Muscle layer of colon (tissue), 2 donors: ENCODE results near the gene LRRC61.
A peak's percentile ranks its signal among the peaks of the same experiment; 100 is the strongest.

Source experiments
- H3K27ac ChIP-seq: one replicate; pipeline ENCODE4 v1.7.0; 2013; ENCODE audit warnings: low read depth, mild to moderate bottlenecking, low read length, moderate library complexity
- H3K27me3 ChIP-seq, 2 donors: one replicate each; pipeline ENCODE4 v1.7.0; 2013; ENCODE audit warnings: low read length in 2 of 2, mild to moderate bottlenecking in 2 of 2; ENCODE audit not compliant: insufficient read depth in 2 of 2, control insufficient read depth in 1 of 2
- H3K36me3 ChIP-seq: one replicate; pipeline ENCODE4 v1.7.0; 2013; ENCODE audit warnings: mild to moderate bottlenecking, low read length; ENCODE audit not compliant: insufficient read depth
- H3K4me1 ChIP-seq: one replicate; pipeline ENCODE4 v1.7.0; 2013; ENCODE audit warnings: mild to moderate bottlenecking, low read length; ENCODE audit not compliant: insufficient read depth
- H3K4me3 ChIP-seq, 2 donors: one replicate each; pipeline ENCODE4 v1.7.0; 2013; ENCODE audit warnings: low read length in 2 of 2, low read depth in 1 of 2, mild to moderate bottlenecking in 1 of 2, moderate library complexity in 1 of 2
- H3K9ac ChIP-seq: one replicate; pipeline ENCODE4 v1.7.0; 2013; ENCODE audit warnings: low read length
- H3K9me3 ChIP-seq: one replicate; pipeline ENCODE4 v1.7.0; 2013; ENCODE audit warnings: mild to moderate bottlenecking, low read length
- donor health status: abdominal sarcoma.
- donor health status: Adenocarcinoma of cecum.

LRRC61 gene

DNA sequence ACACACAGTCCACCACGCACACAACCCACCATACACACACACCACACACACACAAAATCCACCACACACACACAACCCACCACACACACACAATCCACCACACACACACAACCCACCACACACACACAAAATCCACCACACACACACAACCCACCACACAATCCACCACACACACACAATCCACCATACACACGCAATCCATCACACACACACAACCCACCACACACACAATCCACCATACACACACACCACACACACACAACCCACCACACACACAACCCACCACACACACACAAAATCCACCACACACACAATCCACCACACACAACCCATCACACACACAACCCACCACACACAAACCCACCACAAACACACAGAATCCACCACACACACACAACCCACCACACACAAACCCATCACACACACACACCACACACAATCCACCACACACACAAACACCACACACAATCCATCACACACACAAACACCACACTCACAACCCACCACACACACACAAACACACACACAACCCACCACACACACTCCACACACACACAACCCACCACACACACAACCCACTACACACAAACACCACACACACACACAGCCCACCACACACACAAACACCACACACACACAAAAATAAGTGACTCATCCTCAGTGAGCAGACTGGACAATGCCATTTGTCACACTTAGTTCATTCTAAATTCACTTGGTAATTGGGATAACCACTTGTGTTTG, 36.6 kb downstream of the LRRC61 start:
- H3K27me3 ChIP-seq, result no peaks in the 10 kb centered on the region
- no peak overlapping the region for H3K4me3 ChIP-seq
- H3K27ac ChIP-seq, result no peak overlapping the region
- H3K9ac ChIP-seq, result no peak overlapping the region
- H3K4me1 ChIP-seq, result peaks cover 15% of the 10 kb centered on the region
- no peaks in the 10 kb centered on the region for H3K36me3 ChIP-seq
- H3K9me3 ChIP-seq, result no peaks in the 10 kb centered on the region

DNA sequence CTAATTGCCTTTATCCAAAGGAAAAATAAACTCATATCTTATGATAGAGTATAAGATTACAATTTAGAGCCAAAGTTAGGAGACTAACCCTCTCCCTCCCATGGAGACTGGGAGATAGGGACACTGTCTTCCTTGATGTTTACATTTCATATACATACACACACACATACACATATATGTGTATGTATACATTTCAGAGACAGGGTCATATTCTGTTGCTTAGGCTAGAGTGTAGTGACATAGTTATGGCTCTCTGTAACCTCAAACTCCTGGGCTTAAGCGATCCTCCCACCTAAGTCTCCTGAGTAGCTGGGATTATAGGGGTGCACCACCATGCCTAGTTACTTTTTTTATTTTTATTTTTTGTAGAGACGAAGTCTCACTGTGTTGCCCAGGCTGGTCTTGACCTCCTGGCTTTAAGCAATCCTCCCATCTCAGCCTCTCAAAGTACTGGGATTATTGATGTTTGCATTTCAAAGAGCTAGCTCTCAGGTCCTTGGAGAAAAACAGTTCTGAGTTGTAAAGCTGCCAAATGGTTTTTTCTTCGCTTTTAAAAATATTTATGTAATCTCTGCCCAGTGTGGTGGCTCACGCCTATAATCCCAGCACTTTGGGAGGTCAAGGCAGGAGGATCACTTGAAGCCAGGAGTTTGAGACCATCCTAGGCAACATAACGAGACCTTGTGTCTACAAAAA, 37.4 kb downstream of the LRRC61 start:
- no peak overlapping the region for H3K9ac ChIP-seq
- H3K27ac ChIP-seq, result no peak overlapping the region
- no peak overlapping the region for H3K4me3 ChIP-seq
- no peaks in the 10 kb centered on the region for H3K36me3 ChIP-seq
- no peaks in the 10 kb centered on the region for H3K9me3 ChIP-seq
- peaks cover 9% of the 10 kb centered on the region for H3K4me1 ChIP-seq
- H3K27me3 ChIP-seq, result no peaks in the 10 kb centered on the region

DNA sequence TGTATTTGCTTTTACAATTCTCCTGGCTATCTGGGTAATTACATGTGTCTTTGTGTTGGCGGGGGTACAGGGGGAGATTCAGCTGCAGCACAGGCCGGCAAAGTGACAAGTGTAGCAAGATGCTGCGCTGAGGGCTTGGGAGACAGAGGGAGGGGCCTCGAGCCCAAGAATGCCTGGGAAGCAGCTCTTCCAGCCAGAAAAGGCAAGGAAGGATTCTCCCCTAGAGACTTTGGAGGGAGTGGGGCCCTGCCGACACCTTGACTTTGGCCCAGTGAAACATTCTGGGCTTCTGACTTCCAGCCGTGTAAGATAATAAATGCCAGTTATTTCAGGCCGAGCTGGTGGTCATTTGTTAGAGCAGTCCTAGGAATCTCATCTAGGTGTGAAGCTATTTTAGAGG, 38.2 kb downstream of the LRRC61 start:
- Histone ChIP-seq H3K9ac (no peak overlapping the region), H3K9me3 (no peaks in the 10 kb centered on the region), H3K27me3 (no peaks in the 10 kb centered on the region), H3K27ac (peak overlapping the region; percentile 29), H3K4me3 (no peak overlapping the region), H3K4me1 (peaks cover 6% of the 10 kb centered on the region), H3K36me3 (no peaks in the 10 kb centered on the region)

DNA sequence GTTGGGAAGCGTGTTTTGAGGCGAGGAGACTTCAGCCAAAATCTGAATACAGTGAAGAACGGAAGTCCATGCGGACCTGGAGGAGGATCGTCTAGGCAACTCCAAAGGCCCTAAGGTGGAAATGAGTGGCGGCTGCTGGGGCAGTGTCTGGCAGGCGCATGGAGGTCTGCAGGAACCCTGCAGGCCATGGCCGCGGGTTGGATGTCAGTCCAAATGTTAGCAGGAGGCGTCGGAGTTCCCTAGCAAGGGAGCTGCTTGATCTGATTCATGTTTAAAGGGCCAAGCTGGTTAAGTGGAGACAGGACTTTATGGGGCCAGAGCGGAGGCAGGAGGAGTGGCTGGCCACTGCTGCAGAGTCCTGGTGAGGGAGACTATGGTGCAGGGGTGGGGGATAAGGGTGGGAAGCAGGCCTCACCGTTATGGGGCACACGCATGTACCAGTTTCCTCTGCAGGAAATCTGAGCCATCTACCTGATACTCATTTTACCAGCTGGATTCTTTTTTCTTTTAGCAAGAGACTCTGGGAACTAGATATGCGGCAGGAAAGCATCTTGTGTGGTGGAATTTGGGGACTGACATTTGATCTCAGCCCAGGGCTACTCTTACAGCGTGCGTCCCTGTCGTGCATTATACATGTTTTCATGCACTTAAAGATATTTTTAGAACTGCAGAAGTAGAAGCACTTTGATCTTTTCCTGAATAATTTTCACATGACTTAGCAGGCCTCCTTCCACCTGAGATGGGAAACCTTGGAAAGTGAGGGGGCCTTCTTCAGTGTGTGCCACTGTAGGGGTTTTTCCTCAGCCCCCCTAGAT, 38.9 kb downstream of the LRRC61 start:
- peaks cover 6% of the 10 kb centered on the region for H3K4me1 ChIP-seq
- H3K36me3 ChIP-seq, result no peaks in the 10 kb centered on the region
- H3K9ac ChIP-seq, result no peak overlapping the region
- no peaks in the 10 kb centered on the region for H3K9me3 ChIP-seq
- no peaks in the 10 kb centered on the region for H3K27me3 ChIP-seq
- no peak overlapping the region for H3K4me3 ChIP-seq
- H3K27ac ChIP-seq, result peak overlapping the region; percentile 29

DNA sequence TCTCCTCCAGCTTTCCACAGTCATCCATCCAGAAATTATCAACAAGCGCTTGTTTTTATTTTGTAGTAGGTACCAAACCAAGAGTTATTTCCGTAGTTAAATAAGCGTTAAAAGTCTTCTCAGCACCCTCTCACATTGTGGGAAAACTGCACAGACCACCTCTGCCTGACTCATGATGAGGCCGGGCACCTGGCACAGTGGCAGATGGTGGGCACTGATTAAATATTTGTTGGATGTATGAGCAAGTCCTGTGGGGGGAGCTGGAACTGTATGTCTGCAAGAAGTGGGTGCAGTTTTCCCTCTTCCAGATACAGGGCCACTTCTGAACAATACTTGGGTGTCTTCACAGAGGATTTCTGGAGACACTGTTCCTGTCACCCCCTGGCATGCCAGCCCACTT, 40.2 kb downstream of the LRRC61 start:
- Histone ChIP-seq H3K27ac (no peak overlapping the region), H3K4me1 (peaks cover 6% of the 10 kb centered on the region), H3K36me3 (no peaks in the 10 kb centered on the region), H3K9me3 (no peaks in the 10 kb centered on the region), H3K27me3 (no peaks in the 10 kb centered on the region), H3K9ac (no peak overlapping the region), H3K4me3 (no peak overlapping the region)

DNA sequence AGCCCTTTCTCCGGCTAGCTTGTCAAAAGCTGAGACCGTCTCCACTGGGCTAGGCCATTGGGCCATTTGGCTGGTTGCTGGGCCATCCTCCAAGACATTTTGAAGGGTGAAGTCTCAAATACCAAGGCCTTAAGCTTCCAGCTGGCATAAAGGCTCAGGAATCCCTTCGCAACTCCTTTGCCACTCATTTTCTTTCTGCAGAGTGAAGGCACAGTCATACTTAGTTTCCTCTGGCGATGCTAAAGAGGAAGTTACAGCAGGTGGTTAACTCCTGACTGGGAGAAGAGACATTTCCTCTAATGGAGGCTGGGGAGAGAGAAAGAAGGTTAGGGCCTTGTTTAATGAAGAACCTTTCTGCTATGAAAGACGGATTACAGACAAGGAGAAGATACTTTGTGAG, 40.7 kb downstream of the LRRC61 start:
- Histone ChIP-seq H3K4me3 (no peak overlapping the region), H3K9ac (no peak overlapping the region), H3K27me3 (no peaks in the 10 kb centered on the region), H3K27ac (no peak overlapping the region), H3K9me3 (no peaks in the 10 kb centered on the region), H3K4me1 (peaks cover 6% of the 10 kb centered on the region), H3K36me3 (no peaks in the 10 kb centered on the region)

DNA sequence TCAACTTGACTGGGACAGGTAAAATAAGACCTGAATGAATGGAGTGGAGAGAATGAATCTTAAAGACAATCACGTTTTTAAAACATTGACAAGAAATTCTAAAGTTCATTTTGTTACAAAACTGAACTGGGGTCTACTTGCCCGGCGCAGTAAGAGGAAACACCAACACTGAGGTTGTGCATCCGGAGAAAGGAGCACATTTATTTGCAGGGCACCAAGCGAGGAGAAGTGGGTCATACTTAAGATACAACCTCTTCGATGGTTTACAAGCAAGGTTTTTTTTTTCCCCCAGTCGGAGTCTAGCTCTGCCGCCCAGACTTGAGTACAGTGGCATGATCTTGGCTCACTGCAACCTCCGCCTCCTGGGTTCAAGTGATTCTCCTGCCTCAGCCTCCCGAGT, 42.0 kb downstream of the LRRC61 start:
- H3K27me3 ChIP-seq, result no peaks in the 10 kb centered on the region
- H3K36me3 ChIP-seq, result peaks cover 1% of the 10 kb centered on the region
- no peak overlapping the region for H3K27ac ChIP-seq
- H3K9ac ChIP-seq, result no peak overlapping the region
- no peaks in the 10 kb centered on the region for H3K9me3 ChIP-seq
- peaks cover 15% of the 10 kb centered on the region for H3K4me1 ChIP-seq
- H3K4me3 ChIP-seq, result no peak overlapping the region

DNA sequence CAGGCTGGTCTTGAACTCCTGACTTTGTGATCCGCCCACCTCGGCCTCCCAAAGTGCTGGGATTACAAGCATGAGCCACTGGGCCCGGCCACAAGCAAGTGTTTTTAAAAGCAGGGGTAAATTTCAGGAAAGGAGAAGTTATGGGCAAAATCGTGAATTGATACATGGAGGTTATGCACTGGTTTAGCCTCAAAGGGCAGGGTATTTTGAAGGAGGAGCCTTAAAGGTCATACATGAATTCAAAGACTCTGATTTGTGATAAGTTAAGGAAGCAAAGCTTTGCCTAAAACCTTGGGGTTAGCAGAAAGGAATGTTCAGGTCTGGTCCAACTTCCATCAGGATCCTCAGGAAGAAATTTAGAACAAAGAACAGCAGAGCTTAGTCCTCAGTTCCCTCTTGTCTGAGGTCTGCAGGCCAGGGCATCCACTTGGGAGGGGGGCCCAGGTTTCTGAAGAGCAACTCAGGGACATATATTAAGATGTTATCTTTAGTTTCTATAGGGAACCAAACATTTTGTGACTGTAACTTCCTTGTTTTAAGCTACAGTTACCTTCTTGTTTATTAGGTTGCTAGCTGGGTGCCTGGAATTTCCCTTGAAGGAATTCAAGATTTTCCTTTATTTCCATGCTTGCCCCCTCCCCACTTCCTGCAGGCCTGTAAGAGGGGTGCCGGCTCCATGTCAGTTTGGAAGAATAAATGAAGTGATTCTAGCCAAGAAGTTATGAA, 42.7 kb downstream of the LRRC61 start:
- Histone ChIP-seq H3K9me3 (no peaks in the 10 kb centered on the region), H3K4me3 (no peak overlapping the region), H3K36me3 (peaks cover 7% of the 10 kb centered on the region), H3K27ac (no peak overlapping the region), H3K27me3 (no peaks in the 10 kb centered on the region), H3K4me1 (peaks cover 22% of the 10 kb centered on the region), H3K9ac (no peak overlapping the region)

DNA sequence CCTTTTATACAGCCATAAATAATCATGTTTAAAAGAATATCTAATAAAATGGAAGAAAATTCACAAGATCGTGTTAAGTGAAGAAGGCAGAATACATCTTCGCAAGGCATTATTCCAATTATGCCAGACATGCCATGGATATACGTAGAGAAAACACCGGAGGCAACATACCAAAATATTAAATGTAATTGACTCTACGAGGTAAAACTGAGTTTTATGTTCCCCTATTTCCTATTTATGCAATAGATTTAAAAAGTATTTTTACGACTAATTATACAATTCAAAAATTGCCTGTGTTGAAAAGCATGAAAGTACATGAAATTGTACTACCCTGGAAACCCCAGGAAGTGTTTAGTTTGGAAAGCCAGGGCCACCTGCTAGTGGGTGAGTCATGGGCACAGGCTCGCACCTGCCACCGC, 44.5 kb downstream of the LRRC61 start:
- Histone ChIP-seq H3K27me3 (no peaks in the 10 kb centered on the region), H3K4me3 (peak overlapping the region; percentile 89 to 92), H3K27ac (peak overlapping the region; percentile 69), H3K9me3 (no peaks in the 10 kb centered on the region), H3K4me1 (peaks cover 18% of the 10 kb centered on the region), H3K36me3 (peaks cover 16% of the 10 kb centered on the region), H3K9ac (peak overlapping the region; percentile 94)

DNA sequence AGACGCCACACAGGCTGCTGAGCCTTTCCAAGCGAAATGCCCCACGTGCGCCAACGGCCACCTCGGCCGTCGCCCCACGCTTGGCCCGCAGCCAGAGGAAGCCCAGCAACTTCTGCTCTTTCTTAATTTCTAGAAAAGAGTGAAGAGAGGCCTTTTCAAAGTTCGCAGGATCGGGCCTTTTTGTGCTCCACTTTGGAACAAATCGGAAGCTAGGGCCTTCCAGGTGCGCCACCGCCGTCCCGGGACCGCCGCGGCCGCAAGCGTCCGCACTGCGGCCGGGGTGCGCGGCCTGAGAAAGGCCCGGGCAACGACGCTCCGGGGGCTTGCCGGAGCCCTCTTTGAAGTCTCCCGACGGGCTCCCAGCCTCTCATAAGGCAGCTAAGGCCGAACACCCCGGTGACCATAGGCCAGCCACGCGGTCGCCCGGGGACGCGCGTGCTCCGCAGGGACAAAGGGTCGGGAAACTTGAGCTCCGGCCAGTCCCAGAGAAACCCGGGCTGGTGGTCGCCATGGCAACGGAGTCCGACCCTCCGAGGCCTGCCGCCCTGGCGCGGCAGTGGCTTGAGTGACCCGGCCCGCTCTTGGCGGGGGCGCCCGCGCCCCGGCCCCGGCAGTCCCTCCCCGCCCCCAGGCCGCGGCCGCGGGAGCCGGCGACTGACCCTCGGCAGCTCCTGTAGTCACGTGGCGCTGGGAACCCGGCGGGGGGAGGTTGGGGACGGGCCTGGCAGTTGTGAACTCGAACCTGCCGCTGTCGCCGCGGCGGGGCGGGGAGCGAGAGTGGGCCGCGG, 45.1 kb downstream of the LRRC61 start, which contains the start of gene REPIN1:
Gene REPIN1, plus strand, starts transcription at position 727 of the 788 bp plus-strand sequence. CDS start 890 bp downstream, outside the sequence.
- no peaks in the 10 kb centered on the region for H3K9me3 ChIP-seq
- H3K27me3 ChIP-seq, result no peaks in the 10 kb centered on the region
- H3K4me3 ChIP-seq, result peak within 1 kb of the TSS; percentile 89 to 92
- H3K4me1 ChIP-seq, result peaks cover 22% of the 10 kb centered on the region
- H3K9ac ChIP-seq, result peak within 1 kb of the TSS; percentile 94
- peaks cover 20% of the 10 kb centered on the region for H3K36me3 ChIP-seq
- peak within 1 kb of the TSS; percentile 69 for H3K27ac ChIP-seq
